ENCODE measurements around the gene RASA3.

DNA sequence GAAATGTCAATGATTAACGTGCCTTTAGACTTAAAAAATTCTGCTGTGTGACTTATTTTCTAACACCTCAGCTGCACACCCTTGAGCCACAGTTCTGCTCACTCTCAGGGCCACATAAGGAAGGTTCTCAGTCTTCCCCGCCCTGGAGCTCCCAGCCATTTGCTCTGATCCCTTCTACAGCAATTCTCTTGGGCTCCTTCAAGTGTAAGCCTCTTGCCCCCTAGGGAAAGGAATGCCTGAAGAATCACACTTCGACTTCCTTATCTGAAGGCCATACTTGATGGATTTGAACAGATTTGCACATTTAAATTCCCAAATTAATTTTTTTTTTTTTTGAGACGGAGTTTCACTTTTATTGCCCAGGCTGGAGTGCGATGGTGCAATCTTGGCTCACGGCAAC, 44.2 kb downstream of the RASA3 start:
- TF ChIP-seq, protein P1, sequence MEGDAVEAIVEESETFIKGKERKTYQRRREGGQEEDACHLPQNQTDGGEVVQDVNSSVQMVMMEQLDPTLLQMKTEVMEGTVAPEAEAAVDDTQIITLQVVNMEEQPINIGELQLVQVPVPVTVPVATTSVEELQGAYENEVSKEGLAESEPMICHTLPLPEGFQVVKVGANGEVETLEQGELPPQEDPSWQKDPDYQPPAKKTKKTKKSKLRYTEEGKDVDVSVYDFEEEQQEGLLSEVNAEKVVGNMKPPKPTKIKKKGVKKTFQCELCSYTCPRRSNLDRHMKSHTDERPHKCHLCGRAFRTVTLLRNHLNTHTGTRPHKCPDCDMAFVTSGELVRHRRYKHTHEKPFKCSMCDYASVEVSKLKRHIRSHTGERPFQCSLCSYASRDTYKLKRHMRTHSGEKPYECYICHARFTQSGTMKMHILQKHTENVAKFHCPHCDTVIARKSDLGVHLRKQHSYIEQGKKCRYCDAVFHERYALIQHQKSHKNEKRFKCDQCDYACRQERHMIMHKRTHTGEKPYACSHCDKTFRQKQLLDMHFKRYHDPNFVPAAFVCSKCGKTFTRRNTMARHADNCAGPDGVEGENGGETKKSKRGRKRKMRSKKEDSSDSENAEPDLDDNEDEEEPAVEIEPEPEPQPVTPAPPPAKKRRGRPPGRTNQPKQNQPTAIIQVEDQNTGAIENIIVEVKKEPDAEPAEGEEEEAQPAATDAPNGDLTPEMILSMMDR (IDR thresholded peaks at IDR 0.05; ENCODE audit: insufficient read depth, low read length), result no peak
- no peak for TF ChIP-seq GABPA (IDR thresholded peaks at IDR 0.05; ENCODE audit: low read depth)
- TF ChIP-seq, protein P2, sequence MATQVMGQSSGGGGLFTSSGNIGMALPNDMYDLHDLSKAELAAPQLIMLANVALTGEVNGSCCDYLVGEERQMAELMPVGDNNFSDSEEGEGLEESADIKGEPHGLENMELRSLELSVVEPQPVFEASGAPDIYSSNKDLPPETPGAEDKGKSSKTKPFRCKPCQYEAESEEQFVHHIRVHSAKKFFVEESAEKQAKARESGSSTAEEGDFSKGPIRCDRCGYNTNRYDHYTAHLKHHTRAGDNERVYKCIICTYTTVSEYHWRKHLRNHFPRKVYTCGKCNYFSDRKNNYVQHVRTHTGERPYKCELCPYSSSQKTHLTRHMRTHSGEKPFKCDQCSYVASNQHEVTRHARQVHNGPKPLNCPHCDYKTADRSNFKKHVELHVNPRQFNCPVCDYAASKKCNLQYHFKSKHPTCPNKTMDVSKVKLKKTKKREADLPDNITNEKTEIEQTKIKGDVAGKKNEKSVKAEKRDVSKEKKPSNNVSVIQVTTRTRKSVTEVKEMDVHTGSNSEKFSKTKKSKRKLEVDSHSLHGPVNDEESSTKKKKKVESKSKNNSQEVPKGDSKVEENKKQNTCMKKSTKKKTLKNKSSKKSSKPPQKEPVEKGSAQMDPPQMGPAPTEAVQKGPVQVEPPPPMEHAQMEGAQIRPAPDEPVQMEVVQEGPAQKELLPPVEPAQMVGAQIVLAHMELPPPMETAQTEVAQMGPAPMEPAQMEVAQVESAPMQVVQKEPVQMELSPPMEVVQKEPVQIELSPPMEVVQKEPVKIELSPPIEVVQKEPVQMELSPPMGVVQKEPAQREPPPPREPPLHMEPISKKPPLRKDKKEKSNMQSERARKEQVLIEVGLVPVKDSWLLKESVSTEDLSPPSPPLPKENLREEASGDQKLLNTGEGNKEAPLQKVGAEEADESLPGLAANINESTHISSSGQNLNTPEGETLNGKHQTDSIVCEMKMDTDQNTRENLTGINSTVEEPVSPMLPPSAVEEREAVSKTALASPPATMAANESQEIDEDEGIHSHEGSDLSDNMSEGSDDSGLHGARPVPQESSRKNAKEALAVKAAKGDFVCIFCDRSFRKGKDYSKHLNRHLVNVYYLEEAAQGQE (IDR thresholded peaks at IDR 0.05; ENCODE audit: insufficient replicate concordance, low read depth), result no peak
- TF ChIP-seq POLR2AphosphoS5 (IDR thresholded peaks at IDR 0.05; ENCODE audit: low read depth), result no peak
